ENCODE data around the gene KAT5.
"Not testable (repeated sequence)": the region's sequence is repeated elsewhere in the genome, so short reads cannot be mapped to it uniquely, and the experiment has no call there.

KAT5 gene

DNA sequence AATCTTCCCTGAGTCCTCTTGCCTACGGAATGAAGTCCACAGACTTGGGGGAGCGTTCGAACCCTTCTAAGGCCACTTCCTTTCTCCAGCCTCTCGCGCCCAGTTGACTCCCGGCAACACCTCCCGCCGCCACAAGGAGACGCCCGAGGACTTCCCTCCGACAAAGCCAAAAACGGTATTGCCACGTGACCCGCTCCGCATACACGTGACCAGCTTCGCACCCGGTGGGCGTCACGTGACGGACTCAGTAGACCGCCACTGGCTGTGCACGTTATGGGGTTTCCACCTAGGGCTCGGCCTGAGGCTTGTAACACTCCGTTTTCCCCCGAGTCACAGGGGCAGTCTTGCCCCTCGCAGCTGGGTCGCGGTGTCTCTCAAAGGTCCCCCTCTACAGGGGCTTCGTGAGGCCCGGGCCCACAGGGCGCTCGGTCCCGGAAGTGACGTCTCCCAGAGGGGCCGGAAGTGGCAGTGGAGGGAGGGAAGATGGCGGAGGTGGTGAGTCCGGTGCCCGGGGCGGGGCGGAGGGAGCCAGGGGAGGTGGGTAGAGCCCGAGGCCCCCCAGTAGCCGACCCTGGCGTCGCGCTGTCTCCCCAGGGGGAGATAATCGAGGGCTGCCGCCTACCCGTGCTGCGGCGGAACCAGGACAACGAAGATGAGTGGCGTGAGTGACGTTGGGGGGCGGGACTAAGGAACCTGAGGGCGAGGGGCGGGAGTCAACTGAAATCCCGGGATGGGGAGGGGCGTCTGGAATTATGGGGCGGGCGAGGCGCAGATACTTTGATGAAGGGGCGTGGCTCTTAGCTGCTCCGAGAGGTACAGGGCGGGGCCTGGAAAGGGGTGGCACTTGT is at the start of gene KAT5:
TSS of gene KAT5 (plus strand) at position 468 of the 848 bp plus-strand sequence. CDS start at position 484, 16 bp downstream.
- peak; percentile 99 for DNase-seq

DNA sequence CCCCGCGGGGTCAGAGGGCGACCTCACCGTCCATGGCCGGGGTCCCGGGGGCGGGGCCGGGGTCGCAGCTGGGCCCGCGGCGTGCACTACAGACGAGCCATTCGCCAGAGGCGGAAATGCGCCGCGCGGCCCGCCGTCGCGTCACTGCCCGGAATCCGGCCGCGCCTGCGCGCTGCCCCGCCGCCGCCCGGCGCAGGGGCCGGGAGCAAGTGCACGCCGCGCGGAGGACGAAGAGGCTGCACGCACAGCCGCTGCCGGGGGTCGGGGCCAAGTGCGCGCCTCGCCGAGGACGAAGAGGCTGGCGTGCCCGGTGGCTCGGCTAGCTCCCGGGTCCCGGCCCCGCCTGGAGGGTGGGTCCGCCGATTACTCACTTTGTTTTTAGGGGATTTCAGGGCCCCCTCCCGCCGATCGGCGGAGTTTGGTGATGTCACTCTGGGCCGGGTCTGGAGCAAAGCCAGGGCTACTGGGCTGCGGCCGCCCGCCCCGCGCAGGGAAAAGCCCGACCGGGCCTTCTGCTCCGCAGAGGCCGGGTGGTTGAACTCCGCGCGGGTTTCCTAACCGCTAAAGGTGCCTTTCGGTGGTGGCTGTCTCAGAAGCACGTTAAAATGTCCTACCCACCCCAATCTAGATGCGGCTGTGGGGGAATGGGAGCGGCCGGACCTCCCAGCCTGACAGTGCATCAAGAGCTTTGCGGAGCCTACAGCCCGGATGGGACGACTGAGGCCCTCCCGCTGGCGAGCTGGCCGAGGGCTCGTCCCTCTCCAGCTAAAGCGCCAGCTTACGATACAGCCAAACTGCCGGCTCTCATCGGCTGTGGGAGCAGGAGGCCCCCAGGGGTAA is 49.0 kb upstream of the KAT5 start, which contains the start of gene RELA:
TSS of gene RELA (minus strand) at position 118 of the 840 bp plus-strand sequence. CDS start at position 34, 84 bp downstream.
- peak; percentile 82 for DNase-seq

DNA sequence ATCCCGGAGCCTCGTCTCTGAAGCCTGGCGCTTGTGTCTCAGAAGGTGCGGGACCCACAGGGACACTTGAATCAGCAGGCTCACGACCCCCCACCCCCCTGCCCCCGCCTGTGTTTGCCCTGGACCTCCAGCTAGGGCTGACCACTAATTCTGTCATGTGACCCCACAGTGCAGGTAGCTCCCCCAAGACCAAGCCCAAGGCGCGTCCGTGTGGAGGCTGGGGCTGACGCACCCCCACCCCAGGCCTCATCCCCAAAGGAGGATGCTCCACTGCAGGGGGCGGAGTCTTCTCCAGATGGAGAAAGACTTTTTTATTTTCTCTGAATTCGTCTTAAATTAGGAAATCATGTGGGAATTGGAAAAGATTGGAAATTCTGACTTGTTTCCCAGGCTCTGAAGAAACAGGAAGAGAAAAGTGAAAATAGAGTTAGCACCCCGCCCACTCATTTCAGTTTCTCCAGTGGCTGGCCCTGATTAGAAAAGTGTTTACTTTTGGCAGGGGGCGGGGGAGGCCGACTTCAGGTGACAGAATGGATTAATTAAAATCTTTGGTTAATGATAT is 48.3 kb upstream of the KAT5 start:
- peak; percentile 20 for DNase-seq

DNA sequence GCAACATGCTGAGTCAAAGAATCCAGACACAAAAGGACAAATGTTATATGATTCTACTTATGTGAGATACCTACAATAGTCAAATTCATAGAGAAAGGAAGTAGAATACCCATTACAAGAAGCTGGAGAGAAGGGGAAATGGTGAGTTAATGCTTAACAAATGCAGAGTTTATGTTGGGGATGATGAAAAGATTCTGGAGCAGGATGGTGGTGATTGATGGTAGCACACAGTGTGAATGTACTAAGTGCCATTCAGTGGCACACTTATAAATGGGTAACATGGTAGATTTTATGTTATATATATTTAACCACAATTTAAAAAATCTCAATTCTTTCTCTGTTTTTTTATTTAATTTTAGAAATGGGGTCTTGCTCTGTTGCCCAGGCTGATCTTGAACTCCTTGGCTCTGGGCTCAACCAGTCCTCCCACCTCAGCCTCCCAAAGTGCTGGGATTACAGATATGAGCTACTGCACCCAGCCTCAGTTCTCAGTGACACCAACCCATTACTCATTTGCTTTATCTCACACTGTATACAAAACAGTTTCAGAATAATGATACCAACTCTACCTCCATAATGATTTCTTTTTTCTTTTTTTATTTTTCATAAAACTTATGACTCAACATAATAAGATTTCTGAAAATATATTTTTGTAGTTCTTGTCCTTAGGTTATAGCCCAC is 39.7 kb upstream of the KAT5 start:
- no peak for DNase-seq

DNA sequence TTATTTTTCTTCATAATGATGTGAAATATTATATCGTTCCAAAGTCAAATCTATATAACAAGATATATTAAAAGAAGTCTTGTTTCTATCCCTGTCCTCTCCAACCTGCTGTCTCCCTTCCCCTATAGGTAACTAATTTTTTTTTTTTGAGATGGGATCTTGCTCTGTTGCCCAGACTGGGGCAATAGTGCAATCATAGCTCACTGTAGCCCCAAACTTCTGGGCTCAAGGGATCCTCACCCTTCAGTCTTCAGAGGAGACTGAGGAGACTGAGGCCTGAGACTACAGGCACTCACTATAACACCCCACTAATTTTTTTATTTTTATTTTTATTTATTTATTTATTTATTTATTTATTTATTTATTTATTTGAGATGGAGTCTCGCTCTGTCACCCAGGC is 39.1 kb upstream of the KAT5 start:
- no peak for DNase-seq

DNA sequence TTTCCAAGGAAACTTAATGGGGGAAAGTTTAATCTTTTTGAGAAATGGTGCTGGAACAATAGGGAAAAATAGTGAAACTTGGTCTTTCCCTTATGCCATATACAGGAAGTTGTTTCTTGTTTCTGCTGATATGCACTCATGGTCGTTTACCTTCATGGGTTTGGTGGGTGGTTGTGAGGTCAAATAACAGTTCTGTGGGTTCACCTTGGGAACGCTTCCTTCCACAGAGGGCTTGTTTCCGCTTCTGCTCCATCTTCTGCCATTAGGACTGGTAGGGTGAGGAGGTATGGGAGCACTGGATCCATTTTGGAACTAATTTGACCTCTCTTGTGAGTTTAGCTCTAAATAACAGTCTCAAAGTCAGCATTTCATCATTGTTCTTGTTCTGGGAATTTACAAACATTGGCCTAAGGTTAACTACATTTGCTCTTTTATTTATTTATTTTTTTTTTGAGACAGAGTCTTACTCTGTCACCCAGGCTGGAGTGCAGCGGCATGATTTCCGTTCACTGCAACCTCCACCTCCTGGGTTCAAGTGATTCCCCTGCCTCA is 31.8 kb upstream of the KAT5 start:
- DNase-seq: no peak

DNA sequence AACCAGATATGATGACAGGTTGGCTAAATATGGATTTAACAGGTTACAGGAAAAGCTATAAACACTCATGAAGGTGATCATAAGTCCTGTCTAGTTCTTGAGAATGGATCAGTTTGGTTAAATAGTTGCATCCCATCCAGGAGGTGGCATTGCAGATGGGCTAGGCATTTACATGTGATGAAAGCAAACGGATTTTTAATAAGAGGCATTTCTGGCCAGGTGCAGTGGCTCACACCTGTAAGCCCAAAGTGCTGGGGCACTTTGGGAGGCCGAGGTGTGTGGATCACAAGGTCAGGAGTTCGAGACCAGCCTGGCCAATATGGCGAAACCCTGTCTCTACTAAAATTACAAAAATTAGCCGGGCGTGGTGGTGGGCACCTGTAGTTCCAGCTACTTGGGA is 28.6 kb upstream of the KAT5 start:
- DNase-seq: not testable (repeated sequence)

DNA sequence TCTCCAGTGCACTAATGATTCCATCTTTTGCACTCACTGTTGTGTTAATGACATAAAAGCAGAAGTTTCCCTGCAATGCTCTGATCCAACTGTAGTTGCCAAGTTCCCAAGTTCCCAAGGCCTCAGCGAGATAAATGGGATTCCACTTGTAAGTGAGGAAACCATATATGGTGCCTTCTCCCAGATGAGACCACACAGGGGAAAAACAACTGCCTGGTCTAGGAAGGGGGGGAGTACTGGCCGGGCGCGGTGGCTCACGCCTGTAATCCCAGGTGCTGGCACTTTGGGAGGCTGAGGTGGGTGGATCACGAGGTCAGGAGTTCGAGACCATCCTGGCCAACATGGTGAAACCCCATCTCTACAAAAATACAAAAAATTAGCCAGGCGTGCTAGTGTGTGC is 26.1 kb upstream of the KAT5 start:
- no peak for DNase-seq

DNA sequence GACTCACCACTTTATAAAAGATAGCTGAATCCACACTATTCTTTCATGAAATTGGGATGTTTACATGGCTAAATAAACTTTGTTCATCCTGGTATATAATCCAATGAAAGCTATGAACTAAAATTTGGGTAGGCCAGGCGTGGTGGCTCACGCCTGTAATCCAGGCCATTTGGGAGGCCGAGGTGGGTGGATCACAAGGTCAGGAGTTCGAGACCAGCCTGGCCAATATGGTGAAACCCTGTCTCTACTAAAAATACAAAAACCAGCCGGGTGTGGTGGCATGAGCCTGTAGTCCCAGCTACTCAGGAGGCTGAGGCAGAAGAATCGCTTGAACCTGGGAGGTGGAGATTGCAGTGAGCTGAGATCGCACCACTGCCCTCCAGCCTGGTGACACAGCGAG is 20.2 kb upstream of the KAT5 start:
- DNase-seq: not testable (repeated sequence)

DNA sequence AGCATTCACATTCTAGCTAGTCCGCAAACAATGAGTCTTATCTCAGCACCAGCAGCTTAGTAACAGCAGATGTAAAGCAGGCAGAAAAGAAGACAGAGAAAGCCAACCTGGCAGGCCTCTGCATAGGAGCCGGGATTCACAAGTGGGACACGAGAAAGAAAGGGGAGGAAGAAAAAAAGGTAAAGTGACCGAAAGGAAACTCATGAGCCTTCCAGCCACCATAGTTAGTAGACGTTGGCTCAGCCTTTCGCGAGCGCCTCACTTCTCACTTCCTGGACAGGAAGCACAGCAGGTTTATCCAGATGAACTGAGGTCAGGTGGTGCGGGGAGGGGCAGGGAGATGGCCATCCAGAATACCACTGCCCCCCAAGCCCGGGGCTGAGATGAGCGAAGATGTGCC is 19.7 kb upstream of the KAT5 start:
- no peak for DNase-seq

DNA sequence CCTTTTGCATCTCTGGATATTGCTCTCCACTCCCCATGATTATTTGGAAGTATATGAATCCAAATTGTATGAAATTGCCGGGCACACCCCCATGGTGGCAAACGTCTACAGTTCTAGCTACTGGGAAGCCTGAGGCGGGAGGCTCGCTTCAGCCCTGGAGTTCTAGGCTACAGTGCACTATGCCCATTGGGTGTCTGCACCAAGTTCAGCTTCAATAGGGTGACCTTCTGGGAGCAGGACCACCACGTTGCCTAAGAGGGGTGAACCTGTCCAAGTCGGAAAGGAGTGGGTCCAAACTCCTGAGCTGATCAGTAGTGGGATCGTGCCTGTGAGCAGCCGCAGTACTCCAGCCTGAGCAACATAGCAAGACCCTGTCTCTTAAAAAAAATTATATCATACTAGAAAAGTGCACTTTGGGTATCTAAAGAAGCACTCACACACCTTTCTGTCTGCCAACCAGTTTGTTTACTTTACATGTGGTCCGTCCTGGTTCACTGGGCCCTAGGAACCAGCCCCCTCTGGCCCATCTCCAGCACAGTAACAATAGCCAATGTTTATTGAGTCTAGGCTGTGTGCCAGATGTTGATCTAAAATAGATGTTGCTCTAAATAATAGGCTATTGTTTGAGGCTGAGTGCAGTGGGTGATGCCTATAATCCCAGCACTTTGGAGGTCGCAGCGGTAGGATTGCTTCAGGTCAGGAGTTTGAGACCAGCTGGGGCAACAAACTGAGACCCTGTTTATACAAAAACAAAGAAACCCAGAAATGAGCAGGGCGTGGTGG is 16.4 kb upstream of the KAT5 start:
- peak; percentile 97 for DNase-seq

DNA sequence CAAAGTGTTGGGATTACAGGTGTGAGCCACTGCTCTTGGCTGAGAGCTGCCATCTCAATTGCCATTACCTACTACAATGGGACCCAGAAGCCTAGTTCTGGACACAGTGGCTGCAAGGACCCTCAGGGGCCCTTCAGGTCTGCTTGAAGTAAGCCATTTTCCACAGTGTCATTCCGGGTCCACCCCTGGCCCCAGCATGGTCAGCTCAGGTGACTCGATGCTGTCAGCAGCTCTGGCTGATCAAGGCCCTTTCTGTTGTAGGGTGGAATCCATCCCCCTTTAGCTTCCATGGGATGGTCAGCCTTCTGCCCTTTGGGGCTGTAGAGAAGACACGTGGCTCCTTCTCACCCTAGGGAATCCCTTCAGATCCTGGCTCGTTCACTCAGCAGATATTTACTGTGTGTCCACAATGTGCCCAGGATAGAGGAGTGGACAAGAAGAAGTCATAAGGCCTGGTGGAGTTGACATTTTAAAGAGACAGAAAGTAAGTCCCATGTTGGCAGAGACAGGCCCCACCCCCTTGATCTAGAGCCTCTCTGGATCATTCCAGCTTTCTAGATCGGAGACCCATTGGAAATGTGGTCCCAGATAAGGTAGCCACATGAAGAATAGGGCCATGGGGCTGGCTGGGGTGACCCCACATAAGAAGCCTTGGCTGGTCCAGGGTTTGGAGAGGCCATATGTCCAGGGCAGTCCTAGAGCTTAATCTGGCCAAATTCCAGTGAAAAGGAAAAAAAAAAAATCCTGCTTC is 15.1 kb upstream of the KAT5 start:
- no peak for DNase-seq

DNA sequence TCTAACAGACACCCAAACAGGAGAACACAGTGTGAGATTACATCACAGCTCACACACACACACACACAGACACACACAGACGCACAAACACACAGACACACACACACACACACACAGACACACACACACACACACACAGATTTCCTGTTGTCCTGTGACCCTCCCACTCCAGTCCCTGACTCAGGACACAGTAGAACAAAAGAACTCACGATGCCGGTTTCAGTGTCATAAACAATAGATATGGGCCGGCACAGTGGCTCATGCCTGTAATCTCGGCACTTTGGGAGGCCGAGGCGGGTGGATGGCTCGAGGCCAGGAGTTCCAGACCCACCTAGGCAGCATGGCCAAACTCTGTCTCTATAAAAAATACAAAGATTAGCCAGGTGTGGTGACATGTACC is 13.8 kb upstream of the KAT5 start:
- no peak for DNase-seq

DNA sequence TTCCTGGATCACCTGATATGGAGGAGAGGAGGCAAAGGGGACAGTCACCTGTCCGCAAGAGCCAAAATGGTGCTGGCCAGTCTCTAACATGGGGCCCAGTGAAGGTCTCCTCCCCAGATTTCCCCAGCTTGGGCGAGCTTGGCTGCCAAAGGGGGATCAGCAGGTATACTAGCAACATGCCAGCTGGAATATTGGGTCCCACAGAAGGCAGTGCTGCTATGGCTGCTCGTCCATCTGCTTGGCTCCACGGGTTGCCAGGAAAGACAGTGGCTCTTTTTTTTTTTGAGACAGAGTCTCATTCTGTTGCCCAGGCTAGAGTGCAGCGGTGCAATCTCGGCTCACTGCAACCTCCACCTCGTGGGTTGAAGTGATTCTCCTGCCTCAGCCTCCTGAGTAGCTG is 12.7 kb upstream of the KAT5 start:
- no peak for DNase-seq

DNA sequence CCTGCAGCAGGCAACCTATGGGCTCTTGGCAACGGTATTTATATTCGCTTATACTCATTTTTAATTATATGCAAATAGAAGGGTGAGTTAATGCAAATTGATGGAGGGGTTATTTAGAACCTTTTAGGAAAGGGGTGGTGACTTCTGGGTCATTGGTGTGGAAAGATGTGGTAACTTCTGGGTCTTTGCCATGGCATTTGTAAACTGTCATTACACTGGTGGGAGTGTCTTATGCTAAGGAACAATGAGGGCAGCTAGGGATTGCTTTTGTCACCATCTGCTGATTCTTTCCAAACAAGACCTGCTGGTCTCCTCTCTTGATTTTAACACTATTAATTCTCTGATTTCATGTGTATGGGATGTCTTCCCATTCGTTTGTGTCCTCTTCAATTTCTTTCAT is 11.7 kb upstream of the KAT5 start:
- no peak for DNase-seq

DNA sequence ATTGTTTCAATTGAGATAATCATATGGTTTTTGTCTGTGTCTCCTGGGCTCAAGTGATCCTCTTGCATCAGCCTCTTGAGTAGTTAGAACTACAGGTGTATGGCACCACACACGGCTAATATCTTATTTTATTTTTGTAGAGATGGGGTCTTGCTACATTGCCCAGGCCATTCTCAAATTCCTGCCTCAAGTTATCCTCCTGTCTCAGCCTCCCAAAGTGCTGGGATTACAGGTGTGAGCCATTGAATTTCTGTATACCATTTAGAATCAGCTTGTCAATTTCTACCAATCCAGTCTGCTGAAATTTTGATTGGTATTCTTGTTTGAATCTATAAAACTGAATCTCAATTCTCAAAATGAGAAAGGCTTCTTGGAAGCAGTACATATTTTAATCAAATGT is 10.4 kb upstream of the KAT5 start:
- no peak for DNase-seq

DNA sequence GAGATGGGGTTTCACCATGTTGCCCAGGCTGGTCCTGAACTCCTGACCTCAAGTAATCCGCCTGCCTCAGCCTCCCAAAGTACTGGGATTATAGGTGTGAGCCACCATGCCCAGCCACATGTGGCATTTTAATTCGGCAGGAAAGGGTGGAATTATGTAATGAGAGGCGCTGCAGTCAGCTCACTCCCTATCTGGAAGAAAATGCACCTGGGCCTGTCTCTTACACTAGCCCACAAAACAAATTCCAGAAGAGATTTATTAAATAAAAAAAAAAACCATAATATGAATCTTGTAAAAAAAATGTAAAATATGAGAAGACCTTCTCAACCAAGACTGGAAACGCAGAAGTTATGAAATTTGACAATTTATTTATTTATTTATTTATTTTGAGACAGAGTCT is 8.2 kb upstream of the KAT5 start:
- DNase-seq: no peak

DNA sequence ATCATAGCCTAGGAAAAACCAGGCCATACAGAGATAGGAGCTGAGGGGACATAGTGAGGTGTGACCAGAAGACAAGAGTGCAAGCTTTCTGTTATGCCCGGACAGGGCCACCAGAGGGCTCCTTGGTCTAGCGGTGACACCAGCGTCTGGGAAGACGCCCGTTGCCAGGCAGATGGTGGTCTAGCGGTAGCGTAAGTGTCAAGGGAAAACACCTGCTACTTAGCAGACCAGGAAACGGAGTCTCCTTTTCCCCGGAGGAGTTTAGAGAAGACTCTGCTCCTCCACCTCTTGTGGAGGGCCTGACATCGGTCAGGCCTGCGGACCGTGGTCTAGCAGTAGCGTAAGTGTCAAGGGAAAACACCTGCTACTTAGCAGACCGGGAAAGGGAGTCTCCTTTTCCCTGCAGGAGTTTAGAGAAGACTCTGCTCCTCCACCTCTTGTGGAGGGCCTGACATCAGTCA is 5.7 kb upstream of the KAT5 start:
- DNase-seq: peak; percentile 67

DNA sequence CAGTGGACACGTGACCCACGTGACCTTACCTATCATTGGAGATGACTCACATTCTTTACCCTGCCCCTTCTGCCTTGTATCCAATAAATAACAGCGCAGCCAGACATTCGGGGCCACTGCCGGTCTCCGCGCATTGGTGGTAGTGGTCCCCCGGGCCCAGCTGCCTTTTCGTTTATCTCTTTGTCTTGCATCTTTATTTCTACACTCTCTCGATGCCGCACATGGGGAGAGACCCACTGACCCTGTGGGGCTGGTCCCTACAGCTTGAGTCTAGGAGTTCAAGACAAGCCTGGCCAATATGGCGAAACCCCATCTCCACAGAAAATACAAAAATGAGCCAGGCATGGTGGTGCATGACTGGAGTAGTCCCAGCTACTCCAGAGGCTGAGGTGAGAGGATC is 5.0 kb upstream of the KAT5 start:
- not testable (repeated sequence) for DNase-seq

DNA sequence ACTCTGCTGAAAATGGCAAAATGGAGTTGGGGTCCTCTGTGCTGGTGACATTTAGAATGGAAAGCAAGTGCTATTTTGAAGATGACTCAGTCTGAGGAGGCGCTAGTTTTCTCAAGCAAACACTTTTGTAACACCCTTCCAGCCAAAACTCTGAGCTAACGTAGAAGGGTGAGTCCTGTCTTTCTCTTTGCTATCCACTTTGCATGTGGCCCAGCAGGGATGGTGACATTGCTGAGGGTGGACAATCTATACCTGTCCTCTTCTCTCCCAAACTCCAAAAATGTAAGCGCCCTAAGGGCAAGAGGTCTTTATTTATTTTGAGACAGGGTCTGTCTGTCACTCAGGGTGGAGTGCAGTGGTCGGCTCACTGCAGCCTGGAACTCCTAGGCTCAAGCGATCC is 3.6 kb upstream of the KAT5 start:
- no peak for DNase-seq

DNA sequence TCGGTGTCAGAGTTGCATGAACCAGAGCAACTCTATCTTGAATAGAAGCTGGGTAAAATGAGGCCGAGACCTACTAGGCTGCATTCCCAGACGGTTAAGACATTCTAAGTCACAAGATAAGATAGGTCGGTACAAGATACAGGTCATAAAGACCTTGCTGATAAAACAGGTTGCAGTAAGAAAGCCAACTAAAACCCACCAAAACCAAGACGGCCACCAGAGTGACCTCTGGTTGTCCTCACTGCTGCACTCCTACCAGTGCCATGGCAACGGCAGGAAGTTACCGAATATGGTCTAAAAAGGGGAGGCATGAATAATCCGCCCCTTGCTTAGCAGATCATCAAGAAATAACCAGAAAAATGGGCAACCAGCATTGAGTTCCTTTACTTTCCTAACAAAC is 2.4 kb upstream of the KAT5 start:
- DNase-seq: no peak

Measured in DMS79 treated with DMSO at 0.1 percent for 48 hours (cell line).